HTR-8/SVneo (cell line): ENCODE data around the gene ADCY10.

ENCODE experiments used
- DNase-seq: peaks from one replicate; pipeline ENCODE4 v3.0.0; 2011; ENCODE audit warnings: low spot score, mixed read lengths; ENCODE audit not compliant: insufficient read length
- FAIRE-seq: peaks from 2 replicates; lab custom pipeline; 2011; peaks lifted over from hg19 to GRCh38; lab: Jason Lieb, UNC

ADCY10 gene

GRCh38 chr1:167763525-167764220 lies 150.3 kb downstream of the ADCY10 start:
- DNase-seq, result no peak

GRCh38 chr1:167762061-167762746 lies 151.7 kb downstream of the ADCY10 start:
- no peak for FAIRE-seq
- no peak for DNase-seq

More at GRCh38 chr1:167763525-167764220, 150.3 kb downstream of the ADCY10 start:
- FAIRE-seq, result no peak

- no peak for FAIRE-seq
- no peak for DNase-seq
Measured at GRCh38 chr1:167761400-167761799, 152.5 kb downstream of the ADCY10 start.
